Astrocyte (in vitro differentiated cells and primary cell): ENCODE measurements around the gene RECK. TPM values are rescaled to one million over a fixed set of nuclear protein-coding genes. Genes with fewer than 3 reads are reported as not detected.
A peak's percentile ranks its signal among the peaks of the same experiment; 100 is the strongest.

Source experiments
- DNase-seq: peaks from one replicate; pipeline ENCODE4 v3.0.0-alpha.2; 2010; ENCODE audit warnings: low read depth
- FAIRE-seq: peaks from 2 replicates; lab custom pipeline; 2011; peaks lifted over from hg19 to GRCh38; lab: Jason Lieb, UNC
- H2AFZ ChIP-seq: 2 replicates; pipeline ENCODE4 v1.6.0; 2012; ENCODE audit warnings: low read depth, low read length, inconsistent platforms
- H3K27ac ChIP-seq: 2 replicates; pipeline ENCODE4 v1.5.1; 2011; ENCODE audit warnings: low read depth, low read length, inconsistent platforms
- H3K27me3 ChIP-seq: 2 replicates; pipeline ENCODE4 v1.6.0; 2011; ENCODE audit warnings: low read length, inconsistent platforms; ENCODE audit not compliant: insufficient read depth
- H3K36me3 ChIP-seq: 2 replicates; pipeline ENCODE4 v1.5.1; 2011; ENCODE audit warnings: low read length, inconsistent platforms; ENCODE audit not compliant: insufficient read depth
- H3K4me1 ChIP-seq: 2 replicates; pipeline ENCODE4 v1.5.1; 2011; ENCODE audit warnings: low read length, inconsistent platforms; ENCODE audit not compliant: insufficient read depth
- H3K4me2 ChIP-seq: 2 replicates; pipeline ENCODE4 v1.6.0; 2012; ENCODE audit warnings: low read length, inconsistent platforms
- H3K4me3 ChIP-seq: 2 replicates; pipeline ENCODE4 v1.5.1; 2011; ENCODE audit warnings: low read depth, mild to moderate bottlenecking, low read length, inconsistent platforms; ENCODE audit not compliant: insufficient read depth
- H3K79me2 ChIP-seq: 2 replicates; pipeline ENCODE4 v1.6.0; 2012; ENCODE audit warnings: mild to moderate bottlenecking, low read length, inconsistent platforms; ENCODE audit not compliant: insufficient read depth
- H3K9ac ChIP-seq: 2 replicates; pipeline ENCODE4 v1.6.0; 2012; ENCODE audit warnings: mild to moderate bottlenecking, low read length, inconsistent platforms
- H3K9me3 ChIP-seq: 2 replicates; pipeline ENCODE4 v1.5.1; 2012; ENCODE audit warnings: low read depth, mild to moderate bottlenecking, low read length, inconsistent platforms; ENCODE audit not compliant: insufficient read depth
- H4K20me1 ChIP-seq: 2 replicates; pipeline ENCODE4 v1.6.0; 2012; ENCODE audit warnings: low read length, inconsistent platforms; ENCODE audit not compliant: insufficient read depth
- H3K27ac Mint-ChIP-seq: one replicate; pipeline ENCODE4 v1.8.0; 2021; ENCODE audit warnings: mild to moderate bottlenecking, mixed read lengths; ENCODE audit not compliant: unreplicated experiment
- H3K27me3 Mint-ChIP-seq: one replicate; pipeline ENCODE4 v1.8.0; 2021; ENCODE audit warnings: low read depth, mixed read lengths; ENCODE audit not compliant: unreplicated experiment
- H3K36me3 Mint-ChIP-seq: one replicate; pipeline ENCODE4 v1.8.0; 2021; ENCODE audit warnings: low read depth, mixed read lengths; ENCODE audit not compliant: unreplicated experiment
- H3K4me1 Mint-ChIP-seq: one replicate; pipeline ENCODE4 v1.8.0; 2021; ENCODE audit warnings: low read depth, mixed read lengths; ENCODE audit not compliant: unreplicated experiment
- H3K4me3 Mint-ChIP-seq: one replicate; pipeline ENCODE4 v1.8.0; 2021; ENCODE audit warnings: mild to moderate bottlenecking, moderate library complexity, mixed read lengths; ENCODE audit not compliant: unreplicated experiment
- H3K9me3 Mint-ChIP-seq: one replicate; pipeline ENCODE4 v1.8.0; 2021; ENCODE audit warnings: mild to moderate bottlenecking, mixed read lengths; ENCODE audit not compliant: unreplicated experiment
- EZH2 ChIP-seq: IDR thresholded peaks from 2 replicates; pipeline ENCODE4 v1.6.1; 2012; ENCODE audit warnings: mild to moderate bottlenecking, low read length, inconsistent platforms; ENCODE audit not compliant: insufficient read depth
- total RNA-seq: library from RNA; stranded (reverse); gene quantifications from 2 replicates; pipeline ENCODE4 v1.2.1, GENCODE V29; 2021
- TF ChIP-seq, protein P1 (sequence below): IDR thresholded peaks from 2 replicates; pipeline ENCODE4 v1.5.1; 2011; ENCODE audit warnings: low read depth, mild to moderate bottlenecking, inconsistent platforms, low read length, moderate library complexity; ENCODE audit not compliant: insufficient read depth

RECK gene
- total RNA-seq, 1 donor from 2014 or later = 21.6 TPM

DNA sequence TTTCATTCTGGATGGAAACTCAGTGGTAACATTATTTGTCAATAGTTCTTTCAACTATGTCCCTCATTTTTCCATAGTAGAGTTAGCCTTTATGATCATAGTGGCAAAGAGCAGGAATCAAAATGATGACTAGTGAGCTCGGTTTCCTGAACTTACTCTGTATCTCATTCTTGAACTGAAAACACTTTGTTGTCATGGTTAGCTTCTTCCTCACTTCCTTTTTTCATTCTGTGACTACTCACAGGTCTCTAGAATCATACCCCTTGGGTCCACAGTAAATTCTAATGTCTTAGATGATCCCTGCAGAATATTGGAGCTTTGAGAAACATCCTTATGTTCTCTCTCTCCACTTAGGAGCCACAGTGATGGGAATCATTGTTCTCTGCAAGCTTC lies 29.4 kb upstream of the RECK start:
- H3K36me3 ChIP-seq = no peaks in the 10 kb centered on the region
- H3K36me3 Mint-ChIP-seq = peaks cover 3% of the 10 kb centered on the region
- FAIRE-seq (peak; percentile 52), DNase-seq (no peak)
- H4K20me1 ChIP-seq = no peaks in the 10 kb centered on the region
- no peak overlapping the region for H3K4me3 ChIP-seq
- H3K4me2 ChIP-seq = no peak overlapping the region
- peaks cover 15% of the 10 kb centered on the region for H3K9me3 Mint-ChIP-seq
- H2AFZ ChIP-seq = no peak overlapping the region
- no peak overlapping the region for H3K27ac Mint-ChIP-seq
- H3K79me2 ChIP-seq = no peaks in the 10 kb centered on the region
- H3K27me3 Mint-ChIP-seq = peaks cover 55% of the 10 kb centered on the region
- H3K27me3 ChIP-seq = peaks cover 21% of the 10 kb centered on the region
- no peak overlapping the region for H3K4me3 Mint-ChIP-seq
- peaks cover 4% of the 10 kb centered on the region for H3K4me1 Mint-ChIP-seq
- no peak overlapping the region for H3K27ac ChIP-seq
- no peaks in the 10 kb centered on the region for H3K4me1 ChIP-seq
- no peak overlapping the region for H3K9ac ChIP-seq
- H3K9me3 ChIP-seq = peaks cover 11% of the 10 kb centered on the region
- TF ChIP-seq, protein P1, sequence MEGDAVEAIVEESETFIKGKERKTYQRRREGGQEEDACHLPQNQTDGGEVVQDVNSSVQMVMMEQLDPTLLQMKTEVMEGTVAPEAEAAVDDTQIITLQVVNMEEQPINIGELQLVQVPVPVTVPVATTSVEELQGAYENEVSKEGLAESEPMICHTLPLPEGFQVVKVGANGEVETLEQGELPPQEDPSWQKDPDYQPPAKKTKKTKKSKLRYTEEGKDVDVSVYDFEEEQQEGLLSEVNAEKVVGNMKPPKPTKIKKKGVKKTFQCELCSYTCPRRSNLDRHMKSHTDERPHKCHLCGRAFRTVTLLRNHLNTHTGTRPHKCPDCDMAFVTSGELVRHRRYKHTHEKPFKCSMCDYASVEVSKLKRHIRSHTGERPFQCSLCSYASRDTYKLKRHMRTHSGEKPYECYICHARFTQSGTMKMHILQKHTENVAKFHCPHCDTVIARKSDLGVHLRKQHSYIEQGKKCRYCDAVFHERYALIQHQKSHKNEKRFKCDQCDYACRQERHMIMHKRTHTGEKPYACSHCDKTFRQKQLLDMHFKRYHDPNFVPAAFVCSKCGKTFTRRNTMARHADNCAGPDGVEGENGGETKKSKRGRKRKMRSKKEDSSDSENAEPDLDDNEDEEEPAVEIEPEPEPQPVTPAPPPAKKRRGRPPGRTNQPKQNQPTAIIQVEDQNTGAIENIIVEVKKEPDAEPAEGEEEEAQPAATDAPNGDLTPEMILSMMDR = no peak
- TF ChIP-seq EZH2 = no peak

DNA sequence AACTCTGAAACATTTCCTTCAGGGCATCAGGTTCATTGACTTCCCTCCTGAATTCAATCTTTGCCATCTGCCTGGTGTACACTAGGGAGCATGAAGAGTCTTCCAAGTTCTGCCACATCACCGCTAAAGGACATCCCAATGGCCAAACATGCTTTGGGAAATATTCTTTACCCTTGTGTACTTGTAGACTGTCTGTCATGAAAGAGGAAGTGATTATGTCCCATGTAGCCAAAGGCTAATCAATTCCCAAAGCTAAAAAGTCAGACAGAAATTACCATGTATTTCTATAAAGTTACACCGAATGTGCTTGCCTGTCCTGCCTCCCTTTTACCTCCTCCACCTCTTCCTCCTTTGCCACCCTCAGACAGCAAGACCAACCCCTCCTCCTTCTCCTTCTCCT lies 28.9 kb upstream of the RECK start:
- Histone ChIP-seq H2AFZ (no peak overlapping the region), H3K4me2 (no peak overlapping the region), H3K9me3 (peaks cover 11% of the 10 kb centered on the region), H3K4me3 (no peak overlapping the region), H3K27ac (no peak overlapping the region), H4K20me1 (no peaks in the 10 kb centered on the region), H3K4me1 (no peaks in the 10 kb centered on the region), H3K9ac (no peak overlapping the region), H3K36me3 (no peaks in the 10 kb centered on the region), H3K79me2 (no peaks in the 10 kb centered on the region), H3K27me3 (peaks cover 21% of the 10 kb centered on the region)
- FAIRE-seq = no peak
- peaks cover 4% of the 10 kb centered on the region for H3K4me1 Mint-ChIP-seq
- H3K9me3 Mint-ChIP-seq = peaks cover 15% of the 10 kb centered on the region
- H3K27me3 Mint-ChIP-seq = peaks cover 59% of the 10 kb centered on the region
- peaks cover 3% of the 10 kb centered on the region for H3K36me3 Mint-ChIP-seq
- no peak overlapping the region for H3K4me3 Mint-ChIP-seq
- no peak for TF ChIP-seq EZH2
- TF ChIP-seq, protein P1 = no peak
- no peak overlapping the region for H3K27ac Mint-ChIP-seq
- DNase-seq = no peak

DNA sequence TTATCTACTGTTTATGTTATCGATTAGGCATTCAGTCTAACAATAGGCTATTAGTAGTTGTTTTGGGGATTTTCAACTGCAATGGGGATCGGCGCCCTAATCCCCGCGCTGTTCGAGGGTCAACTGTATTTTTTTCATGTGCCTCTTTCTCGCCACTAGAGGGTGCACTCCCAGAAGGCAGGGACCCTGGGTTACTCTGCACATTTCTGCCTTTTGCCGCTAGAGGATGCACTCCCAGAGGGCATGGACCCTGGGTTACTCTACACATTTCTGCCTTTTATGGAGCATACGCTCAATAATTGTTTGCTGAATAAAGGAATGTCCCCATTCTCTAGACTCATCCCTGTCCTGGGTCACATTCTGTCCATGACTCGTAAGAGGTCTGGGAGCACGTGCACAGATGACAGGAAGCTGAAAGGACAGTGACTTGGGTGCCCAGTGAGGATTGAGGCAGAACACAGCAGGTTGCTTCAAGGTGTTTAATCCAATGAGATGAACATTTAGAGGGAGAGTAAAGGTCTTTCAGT lies 27.9 kb upstream of the RECK start:
- Histone ChIP-seq H3K79me2 (no peaks in the 10 kb centered on the region), H3K27me3 (peaks cover 21% of the 10 kb centered on the region), H3K9ac (no peak overlapping the region)

More for the DNA sequence above, 27.9 kb upstream of the RECK start:
- Histone ChIP-seq H4K20me1 (no peaks in the 10 kb centered on the region), H3K36me3 (no peaks in the 10 kb centered on the region), H3K4me1 (no peaks in the 10 kb centered on the region), H3K4me2 (peak overlapping the region; percentile 29), H3K27ac (no peak overlapping the region), H2AFZ (no peak overlapping the region), H3K4me3 (no peak overlapping the region), H3K9me3 (peaks cover 11% of the 10 kb centered on the region)
- no peak for FAIRE-seq
- no peak for DNase-seq
- Mint-ChIP-seq H3K27me3 (peaks cover 55% of the 10 kb centered on the region), H3K27ac (no peak overlapping the region), H3K4me1 (peaks cover 4% of the 10 kb centered on the region), H3K9me3 (peaks cover 18% of the 10 kb centered on the region), H3K4me3 (no peak overlapping the region), H3K36me3 (no peaks in the 10 kb centered on the region)
- TF ChIP-seq, protein P1 = peak; percentile 99
- TF ChIP-seq EZH2 = no peak
